Stimulated activated CD4-positive, alpha-beta T cell treated with anti-CD3 and anti-CD28 coated beads, Interleukin-1b, Interleukin-23, amount 100 ng/mL, for 1 hour (primary cell): ENCODE data around the gene NEXN.
"Not testable (repeated sequence)": the region's sequence is repeated elsewhere in the genome, so short reads cannot be mapped to it uniquely, and the experiment has no call there.

Experiments
- DNase-seq, 2 donors: peaks; one replicate each; pipeline ENCODE4 v3.0.0-alpha.2; 2020; ENCODE audit warnings: low read depth in 2 of 2

The NEXN gene

DNA sequence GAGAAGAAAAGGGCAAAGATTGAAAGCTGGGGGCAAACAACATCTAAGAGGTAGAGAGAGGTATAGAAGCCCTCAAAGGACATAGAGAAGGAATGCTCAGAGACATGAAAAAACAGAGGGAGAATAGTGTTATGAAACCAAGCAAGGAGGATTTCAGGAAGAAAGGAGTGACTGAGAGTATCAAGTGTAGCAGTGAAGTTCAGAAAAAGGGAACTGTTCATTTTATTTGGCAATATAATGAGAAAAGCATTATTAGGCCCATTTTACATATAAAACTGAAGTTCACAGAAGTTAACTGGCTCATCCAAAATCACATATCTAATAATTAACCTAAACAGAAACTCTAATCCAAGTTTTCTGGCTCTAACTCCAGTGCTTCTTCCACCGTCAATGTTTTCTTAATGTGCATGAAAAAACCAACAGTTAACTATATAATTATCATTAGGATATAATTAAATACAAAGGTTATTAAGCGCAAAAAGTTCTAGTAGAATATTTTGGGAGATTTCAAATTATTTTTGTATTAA lies 17.7 kb downstream of the NEXN start:
- DNase-seq: no peak

GRCh38 chr1:77906624-77907023 lies 18.2 kb downstream of the NEXN start:
- no peak for DNase-seq

DNA sequence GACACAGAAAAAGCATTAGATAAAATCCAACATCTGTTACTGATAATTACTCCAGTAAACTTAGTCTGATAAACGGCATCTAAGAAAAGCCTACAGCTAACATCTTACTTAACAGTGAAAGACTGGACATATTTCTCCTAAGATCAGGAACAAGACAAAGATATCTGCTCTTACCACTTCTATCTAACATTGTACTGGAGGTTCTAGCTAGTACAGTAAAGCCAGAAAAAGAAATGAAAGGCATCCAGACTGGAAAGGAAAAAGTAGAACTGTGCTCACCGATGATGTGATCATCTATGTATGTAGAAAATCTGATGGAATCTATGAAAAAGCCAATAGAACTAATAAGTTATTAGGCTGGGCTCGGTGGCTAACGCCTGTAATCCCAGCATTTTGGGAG lies 21.7 kb downstream of the NEXN start:
- DNase-seq: no peak

- not testable (repeated sequence) for DNase-seq
These were observed 30.5 kb downstream of the NEXN start for GRCh38 chr1:77918918-77919317.

- DNase-seq: no peak
These were observed 37.1 kb downstream of the NEXN start for GRCh38 chr1:77925518-77925917.

- DNase-seq: no peak
These were observed 37.5 kb downstream of the NEXN start for GRCh38 chr1:77925956-77926355.

- no peak for DNase-seq
These were observed 38.3 kb downstream of the NEXN start for GRCh38 chr1:77926561-77927357.

- DNase-seq: no peak
These were observed 39.0 kb downstream of the NEXN start for GRCh38 chr1:77927414-77927813.

DNA sequence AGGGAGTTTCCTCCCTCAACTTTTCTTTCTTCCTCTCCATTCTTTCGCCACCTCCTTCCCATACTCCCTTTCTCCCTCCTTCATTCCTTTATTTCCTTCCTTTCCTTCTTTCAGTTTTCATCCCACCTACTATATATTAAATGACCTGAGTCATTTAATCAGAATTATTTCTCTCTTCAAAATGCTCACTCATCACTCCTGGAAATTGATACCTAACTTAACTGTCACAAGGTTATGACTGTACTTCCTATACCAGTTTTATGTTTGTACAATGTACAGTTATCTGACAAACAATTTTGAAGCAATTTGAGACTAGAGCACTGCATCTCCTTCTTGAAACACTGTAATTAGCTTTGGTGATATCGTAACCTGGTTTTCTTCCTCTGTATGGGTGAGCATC lies 41.4 kb downstream of the NEXN start:
- no peak for DNase-seq

DNA sequence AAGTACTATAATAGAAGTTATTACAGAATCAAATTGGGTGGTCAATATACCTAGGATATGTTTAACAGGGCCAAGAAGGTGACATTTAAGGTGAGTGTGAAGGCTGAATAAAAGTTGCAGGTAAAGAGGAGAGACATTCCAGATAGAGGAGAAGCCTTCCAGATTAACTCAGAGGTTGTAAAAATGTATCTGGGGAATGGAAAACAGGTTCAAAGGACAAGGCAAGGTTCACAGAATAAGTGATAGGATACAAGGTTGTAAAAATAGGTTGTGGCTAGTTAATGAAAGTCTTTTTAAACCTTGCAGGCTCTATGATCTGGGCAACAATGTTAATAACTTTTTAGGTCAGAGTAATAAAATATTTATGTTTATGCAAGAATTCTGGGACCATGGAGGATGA lies 50.2 kb downstream of the NEXN start:
- no peak for DNase-seq

DNA sequence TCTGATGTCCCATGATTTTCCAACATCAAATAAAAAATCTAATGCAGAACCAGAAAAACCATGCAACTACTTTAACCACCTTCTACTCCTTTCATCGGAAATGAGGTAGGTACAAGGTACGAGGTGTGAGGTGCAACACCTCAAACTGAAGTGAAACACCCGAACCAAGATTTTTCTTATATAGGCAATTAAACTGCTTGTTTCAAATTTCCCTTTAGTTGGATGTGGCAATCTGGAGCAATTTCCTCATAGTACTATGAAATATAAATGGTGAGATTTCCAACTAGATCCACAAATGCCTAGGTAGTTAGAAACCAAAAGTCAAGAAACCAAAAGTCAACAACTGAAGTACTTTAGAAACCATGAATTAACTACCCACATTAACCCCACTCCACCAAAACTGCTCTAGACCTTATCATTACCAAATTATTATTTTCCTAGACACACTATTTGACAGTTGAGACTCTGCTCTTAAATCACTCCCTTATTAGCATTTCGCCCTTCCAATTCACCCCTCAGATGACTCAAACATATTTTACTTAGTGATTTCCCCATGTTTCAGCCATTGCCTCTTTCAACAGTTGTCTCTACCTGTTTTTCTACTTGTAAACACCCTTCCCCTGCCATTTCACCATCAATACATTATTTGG lies 52.6 kb downstream of the NEXN start:
- DNase-seq: no peak

- DNase-seq: no peak
These were observed 54.1 kb downstream of the NEXN start for GRCh38 chr1:77942400-77943140.

GRCh38 chr1:77945345-77945744 lies 56.9 kb downstream of the NEXN start:
- no peak for DNase-seq

- no peak for DNase-seq
These were observed 60.5 kb downstream of the NEXN start for GRCh38 chr1:77948841-77949424.

- DNase-seq: no peak
These were observed 62.4 kb downstream of the NEXN start for GRCh38 chr1:77950873-77951272.

DNA sequence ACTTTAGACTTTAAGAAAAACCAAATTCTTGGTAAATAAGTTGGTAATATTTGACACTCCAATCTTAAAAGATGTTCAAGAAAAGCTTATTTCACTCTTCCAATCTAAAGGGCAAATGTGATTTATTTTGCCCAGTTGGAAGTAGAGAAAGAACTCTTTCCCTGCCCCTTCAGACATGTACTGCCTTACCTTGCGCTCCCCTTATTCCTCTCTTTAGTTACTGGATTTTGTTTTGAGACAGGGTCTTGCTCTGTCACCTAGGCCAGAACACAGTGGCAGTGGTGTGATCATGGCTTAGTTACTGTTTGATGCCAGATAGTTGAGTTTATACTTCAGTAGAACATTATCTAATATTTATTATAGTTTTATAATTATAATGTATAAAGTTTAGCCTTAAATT lies 62.9 kb downstream of the NEXN start:
- no peak for DNase-seq

- no peak for DNase-seq
These were observed 65.5 kb downstream of the NEXN start for GRCh38 chr1:77953907-77954306.

GRCh38 chr1:77954521-77954920 lies 66.1 kb downstream of the NEXN start:
- DNase-seq: no peak

DNA sequence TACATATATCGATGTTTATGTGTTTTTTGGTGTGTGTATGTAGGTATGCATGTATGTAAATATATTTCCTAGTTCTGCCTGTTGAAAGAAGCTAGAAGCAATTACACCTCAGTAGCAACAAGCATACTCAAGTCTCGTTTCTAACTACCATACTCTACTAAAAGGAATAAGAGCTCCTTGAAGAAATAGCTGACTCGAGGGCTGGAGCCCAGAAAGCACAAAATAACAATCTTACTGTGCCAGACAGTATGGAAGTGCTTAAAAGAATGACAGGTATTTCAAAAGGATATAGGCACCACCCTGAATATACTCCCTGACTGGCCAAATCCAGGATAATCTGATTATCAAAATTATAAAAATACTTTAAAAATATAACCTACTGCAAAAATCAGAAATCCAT lies 67.3 kb downstream of the NEXN start:
- no peak for DNase-seq

DNA sequence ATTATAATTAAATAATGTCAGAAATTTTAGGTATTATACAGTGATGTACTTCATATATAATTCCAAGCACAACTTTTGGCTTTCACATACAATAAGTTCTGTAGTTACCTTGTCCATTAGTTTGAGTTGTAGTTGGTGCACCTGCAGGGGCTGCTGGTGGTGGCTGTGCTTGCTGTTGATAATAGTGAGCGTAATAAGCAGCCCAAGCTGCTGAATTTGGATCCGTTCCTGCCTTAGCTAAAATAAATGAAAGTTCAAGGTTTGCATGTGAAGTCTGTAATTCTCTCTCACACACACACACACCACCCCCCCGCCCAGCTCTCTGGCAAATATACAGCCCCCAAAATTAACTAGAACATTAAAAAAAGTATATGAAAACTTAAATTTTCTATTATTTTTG lies 68.0 kb downstream of the NEXN start:
- DNase-seq: no peak

- no peak for DNase-seq
These were observed 70.0 kb downstream of the NEXN start for GRCh38 chr1:77958391-77958790.

GRCh38 chr1:77958850-77959249 lies 70.4 kb downstream of the NEXN start:
- no peak for DNase-seq
